Pons (tissue), 1 donor: ENCODE results near the gene ARGLU1.

Experiments
- DNase-seq: peaks from one replicate; pipeline ENCODE4 v3.0.0-alpha.2; 2016; ENCODE audit warnings: low spot score

ARGLU1 gene

GRCh38 chr13:106524108-106524507 lies 43.8 kb downstream of the ARGLU1 start:
- no peak for DNase-seq

DNA sequence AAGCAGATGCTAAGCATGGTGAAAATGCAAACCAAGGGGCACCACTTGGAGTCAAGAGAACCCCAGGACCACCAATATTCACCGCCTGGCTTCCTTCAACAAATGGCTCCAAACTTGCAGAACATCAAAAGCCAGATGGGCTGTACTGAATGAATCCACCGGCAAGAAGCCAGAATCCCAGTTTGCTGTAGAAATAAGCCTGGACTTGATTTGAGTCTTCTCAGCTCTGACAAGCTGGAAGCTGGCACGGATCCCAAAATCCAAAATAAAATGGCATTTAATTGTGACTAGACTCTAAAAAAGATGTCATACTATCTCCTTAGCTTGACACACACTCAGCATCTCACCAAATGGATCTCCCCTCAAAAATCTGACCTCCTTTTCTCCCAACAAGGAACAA lies 44.4 kb downstream of the ARGLU1 start:
- DNase-seq, result no peak

- no peak for DNase-seq
Observed at GRCh38 chr13:106522898-106523525, 44.9 kb downstream of the ARGLU1 start.

DNA sequence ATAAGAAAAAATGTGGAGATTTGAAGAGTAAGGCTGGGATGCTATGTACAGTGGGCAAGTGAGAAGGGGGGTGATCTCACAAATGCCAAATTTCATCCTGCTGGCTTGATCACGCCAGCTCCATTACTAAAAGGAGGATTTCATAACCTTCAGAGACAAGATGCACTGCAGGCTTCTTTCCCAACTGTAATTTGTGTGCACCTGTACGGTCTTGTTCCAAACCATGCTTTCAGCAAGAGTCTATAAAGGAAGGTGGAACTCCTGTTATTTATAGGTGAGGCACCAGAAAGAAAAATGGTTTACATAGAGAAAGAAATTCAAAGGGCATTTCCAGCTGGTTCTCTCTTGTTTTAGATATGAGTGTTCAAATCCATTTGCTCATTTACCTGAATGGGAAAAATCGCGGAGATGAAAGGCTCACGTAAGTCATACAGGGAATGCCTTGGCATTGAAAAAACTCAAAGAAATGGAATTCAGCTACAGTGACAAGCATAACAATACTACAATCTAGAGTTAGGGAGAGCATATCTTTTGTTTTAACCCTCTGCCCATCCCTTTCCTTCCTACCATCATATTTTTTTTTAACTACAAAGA lies 45.7 kb downstream of the ARGLU1 start:
- DNase-seq, result no peak

DNA sequence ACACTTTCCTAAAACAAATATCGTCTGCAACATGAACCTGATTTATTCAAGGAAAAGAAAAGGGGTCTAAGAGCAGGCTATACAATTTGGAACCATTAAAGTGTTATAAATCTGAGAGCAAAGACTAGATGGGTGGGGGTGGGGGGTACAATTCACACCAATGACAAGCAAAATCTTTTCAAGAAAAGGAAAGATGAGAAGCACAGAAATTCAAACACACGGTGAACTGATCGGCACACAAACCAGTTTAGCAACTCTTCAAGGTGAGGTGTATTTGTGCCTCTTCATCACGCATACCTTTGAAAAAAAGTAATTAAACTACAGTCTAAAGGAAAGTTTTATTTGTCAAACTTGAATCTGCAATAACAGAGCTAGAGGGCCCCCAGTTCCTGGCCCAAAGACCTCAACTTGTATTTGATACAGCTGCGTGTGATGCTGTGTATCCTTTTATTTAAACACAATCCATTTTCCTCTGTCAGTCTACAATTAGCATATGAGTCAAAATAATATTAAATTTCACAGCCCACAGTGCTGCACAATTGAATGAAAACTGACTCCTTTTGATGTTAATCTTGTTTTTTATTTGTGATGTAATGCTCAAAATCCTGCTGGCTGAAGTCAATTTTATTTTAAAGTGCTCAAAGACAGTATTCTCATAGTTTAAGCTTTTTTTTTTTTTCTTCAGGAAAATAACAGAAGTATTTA lies 46.7 kb downstream of the ARGLU1 start:
- DNase-seq, result no peak

GRCh38 chr13:106520251-106521054 lies 47.5 kb downstream of the ARGLU1 start:
- DNase-seq, result peak; percentile 82

DNA sequence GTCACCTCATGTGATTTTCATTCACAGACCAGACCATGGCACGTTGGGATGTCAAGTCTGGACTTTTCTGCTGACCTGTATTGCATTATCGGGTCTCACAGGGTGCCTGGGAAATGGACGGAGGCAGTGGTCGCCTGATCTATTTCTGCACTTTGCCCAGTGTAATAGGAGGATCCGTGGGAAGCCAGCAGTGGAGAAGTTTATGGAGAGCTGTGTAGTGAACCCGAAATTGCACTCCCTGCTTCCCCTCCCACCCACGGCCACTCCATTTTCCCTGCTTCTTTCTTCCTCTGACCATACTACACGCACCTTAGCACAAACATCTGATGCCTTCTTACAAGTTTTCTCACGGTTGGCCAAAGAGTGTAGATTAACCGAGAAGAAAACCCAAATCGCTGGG lies 49.4 kb downstream of the ARGLU1 start:
- no peak for DNase-seq

DNA sequence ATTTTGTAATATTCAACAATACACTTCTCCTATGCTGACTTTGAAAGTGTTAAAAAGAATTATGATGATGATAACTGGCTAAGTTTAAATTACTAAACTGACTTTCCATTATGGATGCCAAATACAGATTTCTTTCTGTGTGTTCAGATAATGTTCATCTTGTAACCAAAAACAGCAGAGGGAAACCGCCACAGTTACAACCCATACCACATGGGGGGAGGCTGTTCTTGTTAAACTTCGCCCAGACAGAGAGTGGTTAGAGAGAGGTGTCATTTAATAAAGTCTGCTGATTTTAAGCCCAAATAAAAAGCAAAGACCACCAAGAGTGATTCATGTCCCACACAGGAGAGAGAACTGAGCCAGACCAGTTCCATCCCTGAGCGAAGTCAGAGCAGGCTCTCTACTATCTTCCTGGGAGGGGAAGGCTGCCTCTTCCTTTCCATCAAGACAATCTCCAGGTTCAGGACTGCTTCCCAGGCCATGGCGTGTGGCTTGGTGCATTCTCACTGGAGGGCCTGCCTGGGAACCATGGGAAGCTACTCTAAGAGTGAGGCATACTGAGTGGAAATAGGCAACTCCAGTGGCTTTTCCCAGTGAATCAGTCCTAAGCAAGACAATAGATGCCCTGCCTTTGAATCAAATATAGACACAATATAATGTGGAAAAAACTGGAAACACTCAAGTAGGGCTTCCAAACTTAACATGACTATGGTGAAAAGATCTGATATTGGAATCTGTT lies 50.7 kb downstream of the ARGLU1 start:
- no peak for DNase-seq

GRCh38 chr13:106515635-106516254 lies 52.2 kb downstream of the ARGLU1 start:
- no peak for DNase-seq

- no peak for DNase-seq
Observed at GRCh38 chr13:106514928-106515634, 52.9 kb downstream of the ARGLU1 start.

GRCh38 chr13:106513025-106513983 lies 54.6 kb downstream of the ARGLU1 start:
- no peak for DNase-seq

- DNase-seq, result peak; percentile 90
Observed at GRCh38 chr13:106507560-106508274, 60.2 kb downstream of the ARGLU1 start.

GRCh38 chr13:106506286-106506685 lies 61.7 kb downstream of the ARGLU1 start:
- no peak for DNase-seq

- no peak for DNase-seq
Observed at GRCh38 chr13:106505732-106506131, 62.2 kb downstream of the ARGLU1 start.

- DNase-seq, result no peak
Observed at GRCh38 chr13:106505295-106505694, 62.6 kb downstream of the ARGLU1 start.

GRCh38 chr13:106503730-106504453 lies 64.0 kb downstream of the ARGLU1 start:
- DNase-seq, result no peak

DNA sequence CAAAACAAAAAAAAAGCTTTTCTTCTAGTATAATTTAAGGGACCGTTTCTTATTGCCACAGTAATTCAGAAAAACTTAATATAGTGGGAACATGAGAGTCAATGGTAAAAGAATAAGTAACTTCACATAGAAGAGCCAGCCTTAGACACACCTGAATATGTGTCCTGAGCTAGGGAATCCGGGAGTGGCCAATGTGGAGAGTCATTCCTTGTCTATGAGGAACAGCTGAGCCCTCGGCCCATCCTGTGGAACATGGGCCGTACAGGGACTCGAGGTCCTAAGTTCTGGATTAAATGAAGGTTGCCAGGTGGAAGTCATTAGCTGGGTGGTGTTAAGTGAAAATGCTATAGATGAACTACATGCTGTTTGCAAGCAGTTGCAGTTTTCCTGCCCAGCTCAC lies 64.7 kb downstream of the ARGLU1 start:
- DNase-seq, result no peak

- DNase-seq, result no peak
Observed at GRCh38 chr13:106500445-106500844, 67.5 kb downstream of the ARGLU1 start.
